ENCODE results near the gene KRT3.
"Not testable (repeated sequence)": the region's sequence is repeated elsewhere in the genome, so short reads cannot be mapped to it uniquely, and the experiment has no call there.

Gene KRT3

GRCh38 chr12:52777566-52777965 lies 18.4 kb downstream of the KRT3 start:
- DNase-seq, result no peak

GRCh38 chr12:52776913-52777395 lies 19.0 kb downstream of the KRT3 start, which contains the start of gene KRT76:
TSS of gene KRT76 (minus strand) at chr12:52777345. CDS start at chr12:52777291, 54 bp downstream.
- DNase-seq, result no peak

GRCh38 chr12:52776435-52776834 lies 19.5 kb downstream of the KRT3 start:
- no peak for DNase-seq

GRCh38 chr12:52774629-52775250 lies 21.2 kb downstream of the KRT3 start:
- no peak for DNase-seq

- no peak for DNase-seq
Observed at GRCh38 chr12:52772772-52773171, 23.1 kb downstream of the KRT3 start.

GRCh38 chr12:52772188-52772587 lies 23.7 kb downstream of the KRT3 start:
- no peak for DNase-seq

- no peak for DNase-seq
Observed at GRCh38 chr12:52771505-52771904, 24.4 kb downstream of the KRT3 start.

- no peak for DNase-seq
Observed at GRCh38 chr12:52771088-52771487, 24.8 kb downstream of the KRT3 start.

GRCh38 chr12:52769946-52770345 lies 26.0 kb downstream of the KRT3 start:
- DNase-seq, result no peak

GRCh38 chr12:52769354-52769753 lies 26.6 kb downstream of the KRT3 start:
- no peak for DNase-seq

- no peak for DNase-seq
Observed at GRCh38 chr12:52768479-52769200, 27.3 kb downstream of the KRT3 start.

GRCh38 chr12:52767427-52767826 lies 28.5 kb downstream of the KRT3 start:
- DNase-seq, result no peak

- DNase-seq, result no peak
Observed at GRCh38 chr12:52767020-52767379, 28.9 kb downstream of the KRT3 start.

- DNase-seq, result no peak
Observed at GRCh38 chr12:52766351-52767019, 29.4 kb downstream of the KRT3 start.

- DNase-seq, result no peak
Observed at GRCh38 chr12:52765702-52766101, 30.2 kb downstream of the KRT3 start.

- no peak for DNase-seq
Observed at GRCh38 chr12:52763991-52764390, 31.9 kb downstream of the KRT3 start.

- no peak for DNase-seq
Observed at GRCh38 chr12:52763036-52763659, 32.8 kb downstream of the KRT3 start.

GRCh38 chr12:52761802-52762201 lies 34.1 kb downstream of the KRT3 start:
- no peak for DNase-seq

- DNase-seq, result not testable (repeated sequence)
Observed at GRCh38 chr12:52761218-52761617, 34.7 kb downstream of the KRT3 start.

- DNase-seq, result no peak
Observed at GRCh38 chr12:52760623-52761022, 35.3 kb downstream of the KRT3 start.

GRCh38 chr12:52759695-52760094 lies 36.2 kb downstream of the KRT3 start:
- DNase-seq, result no peak

GRCh38 chr12:52759218-52759617 lies 36.7 kb downstream of the KRT3 start:
- DNase-seq, result no peak

- no peak for DNase-seq
Observed at GRCh38 chr12:52757449-52758176, 38.3 kb downstream of the KRT3 start.
